GM23338 (cell line): ENCODE results near the gene IL9. TPM values are rescaled to one million over a fixed set of nuclear protein-coding genes. Genes with fewer than 3 reads are reported as not detected.

Experiments
- ATAC-seq: fragments of 200-7000 bp; cut with Tn5 transposase; 3 replicates; pipeline ENCODE4 v1.9.1; 2020
- DNase-seq: peaks from one replicate; pipeline ENCODE4 v3.0.0-alpha.2; 2015; ENCODE audit warnings: low spot score
- H2AFZ ChIP-seq: fragments of 200-600 bp; sonication (generic); 2 replicates; pipeline ENCODE4 v1.8.0; 2016; ENCODE audit warnings: antibody characterized with exemption, mild to moderate bottlenecking, moderate library complexity
- H3F3A ChIP-seq: fragments of 200-600 bp; sonication (generic); replicated peaks from 2 replicates; pipeline ENCODE4 v1.8.0; 2017; ENCODE audit warnings: antibody characterized with exemption, mixed run types, low read depth
- H3K27ac ChIP-seq: fragments of 200-600 bp; sonication (generic); 2 replicates; pipeline ENCODE4 v1.6.1; 2016; ENCODE audit warnings: low read depth
- H3K27me3 ChIP-seq: fragments of 200-600 bp; sonication (generic); 2 replicates; pipeline ENCODE4 v1.8.0; 2016; ENCODE audit warnings: mild to moderate bottlenecking, mixed run types, moderate library complexity; ENCODE audit not compliant: insufficient read depth
- H3K36me3 ChIP-seq: fragments of 200-600 bp; sonication (generic); 2 replicates; pipeline ENCODE4 v1.8.0; 2016; ENCODE audit warnings: mild to moderate bottlenecking; ENCODE audit not compliant: insufficient read depth
- H3K4me1 ChIP-seq: fragments of 200-600 bp; sonication (generic); 2 replicates; pipeline ENCODE4 v1.8.0; 2016; ENCODE audit warnings: mild to moderate bottlenecking, moderate library complexity; ENCODE audit not compliant: insufficient read depth
- H3K4me2 ChIP-seq: fragments of 200-600 bp; sonication (generic); 2 replicates; pipeline ENCODE4 v1.7.1; 2017; ENCODE audit warnings: mixed run types
- H3K4me3 ChIP-seq: fragments of 200-600 bp; sonication (generic); 2 replicates; pipeline ENCODE4 v1.6.1; 2016; ENCODE audit warnings: mixed run types
- H3K79me2 ChIP-seq: fragments of 200-600 bp; sonication (generic); replicated peaks from 2 replicates; pipeline ENCODE4 v1.8.0; 2017; ENCODE audit warnings: mild to moderate bottlenecking; ENCODE audit not compliant: insufficient read depth
- H3K9me2 ChIP-seq: fragments of 200-600 bp; sonication (generic); 2 replicates; pipeline ENCODE4 v1.8.0; 2017; ENCODE audit not compliant: insufficient read depth
- H4K20me1 ChIP-seq: fragments of 200-600 bp; sonication (generic); replicated peaks from 2 replicates; pipeline ENCODE4 v1.8.0; 2017; ENCODE audit warnings: mild to moderate bottlenecking; ENCODE audit not compliant: insufficient read depth
- H3K27ac Mint-ChIP-seq: 2 replicates; pipeline ENCODE4 v1.8.0; 2020; ENCODE audit warnings: inconsistent platforms, mild to moderate bottlenecking, moderate library complexity, mixed read lengths
- H3K27me3 Mint-ChIP-seq: 3 replicates; pipeline ENCODE4 v1.8.0; 2022; ENCODE audit warnings: low read depth, mild to moderate bottlenecking, moderate library complexity, mixed read lengths, inconsistent platforms; ENCODE audit not compliant: insufficient read depth, poor library complexity
- H3K36me3 Mint-ChIP-seq: 3 replicates; pipeline ENCODE4 v1.8.0; 2021; ENCODE audit warnings: low read depth, mild to moderate bottlenecking, inconsistent platforms, moderate library complexity, mixed read lengths
- H3K4me1 Mint-ChIP-seq: 3 replicates; pipeline ENCODE4 v1.8.0; 2020; ENCODE audit warnings: mild to moderate bottlenecking, inconsistent platforms, mixed read lengths
- H3K4me3 Mint-ChIP-seq: 3 replicates; pipeline ENCODE4 v1.8.0; 2021; ENCODE audit warnings: moderate library complexity, mild to moderate bottlenecking, inconsistent platforms, mixed read lengths
- H3K9me3 Mint-ChIP-seq: 3 replicates; pipeline ENCODE4 v1.8.0; 2020; ENCODE audit warnings: moderate library complexity, mild to moderate bottlenecking, inconsistent platforms, mixed read lengths
- CREB1 ChIP-seq: fragments of 250-450 bp; sonication (Bioruptor Pico); IDR thresholded peaks from 2 replicates; pipeline ENCODE4 v1.5.0; 2020; ENCODE audit warnings: low read depth, mild to moderate bottlenecking, moderate library complexity
- EZH2 ChIP-seq: fragments of 200-600 bp; sonication (generic); IDR thresholded peaks from one replicate; pipeline ENCODE4 v1.8.0; 2017; ENCODE audit warnings: antibody characterized with exemption, mild to moderate bottlenecking, low read depth; ENCODE audit not compliant: unreplicated experiment
- EZH2phosphoT487 ChIP-seq: fragments of 200-600 bp; sonication (generic); IDR thresholded peaks from one replicate; pipeline ENCODE4 v1.8.1; 2018; ENCODE audit warnings: antibody characterized with exemption; ENCODE audit not compliant: unreplicated experiment
- JUNB ChIP-seq: IDR thresholded peaks from one replicate; pipeline ENCODE4 v1.6.1; 2016; ENCODE audit warnings: antibody characterized with exemption; ENCODE audit not compliant: unreplicated experiment
- NANOG ChIP-seq: IDR thresholded peaks from 2 replicates; pipeline ENCODE4 v1.6.1; 2016; ENCODE audit warnings: antibody characterized with exemption, borderline replicate concordance
- STAT1 ChIP-seq: IDR thresholded peaks from one replicate; pipeline ENCODE4 v1.6.1; 2016; ENCODE audit warnings: antibody characterized with exemption; ENCODE audit not compliant: unreplicated experiment
- ZNF114 ChIP-seq: fragments of 250-450 bp; sonication (Bioruptor Pico); IDR thresholded peaks from 2 replicates; pipeline ENCODE4 v1.5.0; 2020; ENCODE audit warnings: mild to moderate bottlenecking, moderate library complexity
- ZNF331 ChIP-seq: fragments of 250-450 bp; sonication (Bioruptor Pico); IDR thresholded peaks from 2 replicates; pipeline ENCODE4 v1.5.0; 2020; ENCODE audit warnings: low read depth, mild to moderate bottlenecking, moderate library complexity
- polyA plus RNA-seq: library from polyadenylated mRNA; unstranded; fragments of >200 nt; fragmentation: Nextera tagmentation; extraction: Ambion mirVana; gene quantifications from 2 replicates; pipeline ENCODE4 v1.2.1, GENCODE V29; 2016
- total RNA-seq: library from RNA; depleted of rRNA; stranded (reverse); fragments of >200 nt; shearing (Covaris generic); gene quantifications from 2 replicates; pipeline ENCODE4 v1.2.3, GENCODE V29; 2014
- TF ChIP-seq, protein P1 (sequence below): IDR thresholded peaks from 2 replicates; pipeline ENCODE4 v1.6.1; 2016; ENCODE audit warnings: antibody characterized with exemption
- TF ChIP-seq, protein P2 (sequence below): IDR thresholded peaks from one replicate; pipeline ENCODE4 v1.6.1; 2018; ENCODE audit warnings: antibody characterized with exemption; ENCODE audit not compliant: unreplicated experiment
- TF ChIP-seq, protein P3 (sequence below): fragments of 250-450 bp; sonication (Bioruptor Pico); IDR thresholded peaks from 2 replicates; pipeline ENCODE4 v1.5.0; 2020; ENCODE audit warnings: mild to moderate bottlenecking, moderate library complexity

IL9 gene
- total and polyA plus RNA-seq, 2 experiments from 2014 or later = not detected

DNA sequence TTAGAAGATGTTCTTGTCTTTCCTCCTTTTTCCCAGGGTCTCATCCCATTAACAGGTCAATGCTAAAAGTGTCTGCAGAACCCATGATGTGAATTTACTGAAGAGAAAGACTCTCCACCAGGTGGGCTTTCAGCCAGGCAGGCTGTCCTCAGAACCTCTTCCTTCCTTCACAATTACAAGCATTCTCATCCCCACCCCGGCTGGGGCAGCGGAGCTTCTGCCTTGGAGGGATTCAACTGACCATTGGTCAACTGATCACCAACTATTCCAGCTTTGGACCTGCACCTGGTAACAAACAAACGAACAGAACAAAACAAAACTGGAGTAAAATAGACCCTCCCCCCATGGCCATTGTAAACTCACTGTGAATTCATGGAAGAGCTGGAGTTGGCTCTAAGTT, 12.6 kb downstream of the IL9 start (continued):
- TF ChIP-seq EZH2phosphoT487 (no peak), NANOG (no peak), JUNB (no peak)
- TF ChIP-seq, protein P1, sequence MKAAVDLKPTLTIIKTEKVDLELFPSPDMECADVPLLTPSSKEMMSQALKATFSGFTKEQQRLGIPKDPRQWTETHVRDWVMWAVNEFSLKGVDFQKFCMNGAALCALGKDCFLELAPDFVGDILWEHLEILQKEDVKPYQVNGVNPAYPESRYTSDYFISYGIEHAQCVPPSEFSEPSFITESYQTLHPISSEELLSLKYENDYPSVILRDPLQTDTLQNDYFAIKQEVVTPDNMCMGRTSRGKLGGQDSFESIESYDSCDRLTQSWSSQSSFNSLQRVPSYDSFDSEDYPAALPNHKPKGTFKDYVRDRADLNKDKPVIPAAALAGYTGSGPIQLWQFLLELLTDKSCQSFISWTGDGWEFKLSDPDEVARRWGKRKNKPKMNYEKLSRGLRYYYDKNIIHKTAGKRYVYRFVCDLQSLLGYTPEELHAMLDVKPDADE = no peak
- TF ChIP-seq, protein P2, sequence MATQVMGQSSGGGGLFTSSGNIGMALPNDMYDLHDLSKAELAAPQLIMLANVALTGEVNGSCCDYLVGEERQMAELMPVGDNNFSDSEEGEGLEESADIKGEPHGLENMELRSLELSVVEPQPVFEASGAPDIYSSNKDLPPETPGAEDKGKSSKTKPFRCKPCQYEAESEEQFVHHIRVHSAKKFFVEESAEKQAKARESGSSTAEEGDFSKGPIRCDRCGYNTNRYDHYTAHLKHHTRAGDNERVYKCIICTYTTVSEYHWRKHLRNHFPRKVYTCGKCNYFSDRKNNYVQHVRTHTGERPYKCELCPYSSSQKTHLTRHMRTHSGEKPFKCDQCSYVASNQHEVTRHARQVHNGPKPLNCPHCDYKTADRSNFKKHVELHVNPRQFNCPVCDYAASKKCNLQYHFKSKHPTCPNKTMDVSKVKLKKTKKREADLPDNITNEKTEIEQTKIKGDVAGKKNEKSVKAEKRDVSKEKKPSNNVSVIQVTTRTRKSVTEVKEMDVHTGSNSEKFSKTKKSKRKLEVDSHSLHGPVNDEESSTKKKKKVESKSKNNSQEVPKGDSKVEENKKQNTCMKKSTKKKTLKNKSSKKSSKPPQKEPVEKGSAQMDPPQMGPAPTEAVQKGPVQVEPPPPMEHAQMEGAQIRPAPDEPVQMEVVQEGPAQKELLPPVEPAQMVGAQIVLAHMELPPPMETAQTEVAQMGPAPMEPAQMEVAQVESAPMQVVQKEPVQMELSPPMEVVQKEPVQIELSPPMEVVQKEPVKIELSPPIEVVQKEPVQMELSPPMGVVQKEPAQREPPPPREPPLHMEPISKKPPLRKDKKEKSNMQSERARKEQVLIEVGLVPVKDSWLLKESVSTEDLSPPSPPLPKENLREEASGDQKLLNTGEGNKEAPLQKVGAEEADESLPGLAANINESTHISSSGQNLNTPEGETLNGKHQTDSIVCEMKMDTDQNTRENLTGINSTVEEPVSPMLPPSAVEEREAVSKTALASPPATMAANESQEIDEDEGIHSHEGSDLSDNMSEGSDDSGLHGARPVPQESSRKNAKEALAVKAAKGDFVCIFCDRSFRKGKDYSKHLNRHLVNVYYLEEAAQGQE = no peak

DNA sequence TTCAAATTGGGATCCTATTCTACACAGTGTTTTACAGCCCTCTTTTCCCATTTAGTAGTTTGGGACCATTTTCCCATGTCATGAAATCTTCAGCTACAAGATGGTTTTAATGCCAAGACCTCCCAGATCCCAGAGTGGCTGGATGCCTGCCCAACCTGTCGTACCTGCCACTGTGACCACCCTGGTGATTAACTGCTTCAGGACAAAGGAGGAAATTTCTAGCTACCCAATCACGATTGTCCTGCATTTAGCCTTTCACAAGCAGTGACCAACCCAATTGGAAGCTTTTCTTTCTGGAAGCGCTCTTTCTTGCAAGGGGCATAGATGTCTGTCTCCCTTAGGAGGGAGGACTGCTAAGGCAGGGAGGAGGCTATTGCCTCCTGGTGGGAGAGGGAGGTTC, 13.8 kb downstream of the IL9 start:
- no peaks in the 10 kb centered on the region; the same call in 2 of the 3 replicates for H3K9me3 Mint-ChIP-seq
- H3K27me3 Mint-ChIP-seq = peaks cover 8% of the 10 kb centered on the region
- H3K27ac Mint-ChIP-seq = no peak overlapping the region
- Histone ChIP-seq H3K27ac (no peak overlapping the region), H4K20me1 (no peaks in the 10 kb centered on the region), H3K79me2 (no peaks in the 10 kb centered on the region), H3K27me3 (no peaks in the 10 kb centered on the region), H3F3A (no peaks in the 10 kb centered on the region), H3K9me2 (no peaks in the 10 kb centered on the region), H3K4me2 (no peak overlapping the region), H3K4me1 (0 out of 2 replicates have a peak, but pooled peaks cover 5% of the 10 kb centered on the region), H3K36me3 (no peaks in the 10 kb centered on the region), H2AFZ (no peak overlapping the region), H3K4me3 (no peak overlapping the region)
- ATAC-seq (no peak), DNase-seq (no peak)
- H3K4me1 Mint-ChIP-seq = peaks cover 16% of the 10 kb centered on the region; the same call in 2 of the 3 replicates
- H3K4me3 Mint-ChIP-seq = no peak overlapping the region
- H3K36me3 Mint-ChIP-seq = no peaks in the 10 kb centered on the region
- no peak for TF ChIP-seq ZNF331 (CRISPR knock-in tag)
- TF ChIP-seq EZH2phosphoT487 = no peak
- TF ChIP-seq JUNB = no peak
- TF ChIP-seq STAT1 = no peak
- TF ChIP-seq, protein P2 = no peak
- no peak for TF ChIP-seq EZH2
- no peak for TF ChIP-seq ZNF114 (CRISPR knock-in tag)
- TF ChIP-seq, protein P3, sequence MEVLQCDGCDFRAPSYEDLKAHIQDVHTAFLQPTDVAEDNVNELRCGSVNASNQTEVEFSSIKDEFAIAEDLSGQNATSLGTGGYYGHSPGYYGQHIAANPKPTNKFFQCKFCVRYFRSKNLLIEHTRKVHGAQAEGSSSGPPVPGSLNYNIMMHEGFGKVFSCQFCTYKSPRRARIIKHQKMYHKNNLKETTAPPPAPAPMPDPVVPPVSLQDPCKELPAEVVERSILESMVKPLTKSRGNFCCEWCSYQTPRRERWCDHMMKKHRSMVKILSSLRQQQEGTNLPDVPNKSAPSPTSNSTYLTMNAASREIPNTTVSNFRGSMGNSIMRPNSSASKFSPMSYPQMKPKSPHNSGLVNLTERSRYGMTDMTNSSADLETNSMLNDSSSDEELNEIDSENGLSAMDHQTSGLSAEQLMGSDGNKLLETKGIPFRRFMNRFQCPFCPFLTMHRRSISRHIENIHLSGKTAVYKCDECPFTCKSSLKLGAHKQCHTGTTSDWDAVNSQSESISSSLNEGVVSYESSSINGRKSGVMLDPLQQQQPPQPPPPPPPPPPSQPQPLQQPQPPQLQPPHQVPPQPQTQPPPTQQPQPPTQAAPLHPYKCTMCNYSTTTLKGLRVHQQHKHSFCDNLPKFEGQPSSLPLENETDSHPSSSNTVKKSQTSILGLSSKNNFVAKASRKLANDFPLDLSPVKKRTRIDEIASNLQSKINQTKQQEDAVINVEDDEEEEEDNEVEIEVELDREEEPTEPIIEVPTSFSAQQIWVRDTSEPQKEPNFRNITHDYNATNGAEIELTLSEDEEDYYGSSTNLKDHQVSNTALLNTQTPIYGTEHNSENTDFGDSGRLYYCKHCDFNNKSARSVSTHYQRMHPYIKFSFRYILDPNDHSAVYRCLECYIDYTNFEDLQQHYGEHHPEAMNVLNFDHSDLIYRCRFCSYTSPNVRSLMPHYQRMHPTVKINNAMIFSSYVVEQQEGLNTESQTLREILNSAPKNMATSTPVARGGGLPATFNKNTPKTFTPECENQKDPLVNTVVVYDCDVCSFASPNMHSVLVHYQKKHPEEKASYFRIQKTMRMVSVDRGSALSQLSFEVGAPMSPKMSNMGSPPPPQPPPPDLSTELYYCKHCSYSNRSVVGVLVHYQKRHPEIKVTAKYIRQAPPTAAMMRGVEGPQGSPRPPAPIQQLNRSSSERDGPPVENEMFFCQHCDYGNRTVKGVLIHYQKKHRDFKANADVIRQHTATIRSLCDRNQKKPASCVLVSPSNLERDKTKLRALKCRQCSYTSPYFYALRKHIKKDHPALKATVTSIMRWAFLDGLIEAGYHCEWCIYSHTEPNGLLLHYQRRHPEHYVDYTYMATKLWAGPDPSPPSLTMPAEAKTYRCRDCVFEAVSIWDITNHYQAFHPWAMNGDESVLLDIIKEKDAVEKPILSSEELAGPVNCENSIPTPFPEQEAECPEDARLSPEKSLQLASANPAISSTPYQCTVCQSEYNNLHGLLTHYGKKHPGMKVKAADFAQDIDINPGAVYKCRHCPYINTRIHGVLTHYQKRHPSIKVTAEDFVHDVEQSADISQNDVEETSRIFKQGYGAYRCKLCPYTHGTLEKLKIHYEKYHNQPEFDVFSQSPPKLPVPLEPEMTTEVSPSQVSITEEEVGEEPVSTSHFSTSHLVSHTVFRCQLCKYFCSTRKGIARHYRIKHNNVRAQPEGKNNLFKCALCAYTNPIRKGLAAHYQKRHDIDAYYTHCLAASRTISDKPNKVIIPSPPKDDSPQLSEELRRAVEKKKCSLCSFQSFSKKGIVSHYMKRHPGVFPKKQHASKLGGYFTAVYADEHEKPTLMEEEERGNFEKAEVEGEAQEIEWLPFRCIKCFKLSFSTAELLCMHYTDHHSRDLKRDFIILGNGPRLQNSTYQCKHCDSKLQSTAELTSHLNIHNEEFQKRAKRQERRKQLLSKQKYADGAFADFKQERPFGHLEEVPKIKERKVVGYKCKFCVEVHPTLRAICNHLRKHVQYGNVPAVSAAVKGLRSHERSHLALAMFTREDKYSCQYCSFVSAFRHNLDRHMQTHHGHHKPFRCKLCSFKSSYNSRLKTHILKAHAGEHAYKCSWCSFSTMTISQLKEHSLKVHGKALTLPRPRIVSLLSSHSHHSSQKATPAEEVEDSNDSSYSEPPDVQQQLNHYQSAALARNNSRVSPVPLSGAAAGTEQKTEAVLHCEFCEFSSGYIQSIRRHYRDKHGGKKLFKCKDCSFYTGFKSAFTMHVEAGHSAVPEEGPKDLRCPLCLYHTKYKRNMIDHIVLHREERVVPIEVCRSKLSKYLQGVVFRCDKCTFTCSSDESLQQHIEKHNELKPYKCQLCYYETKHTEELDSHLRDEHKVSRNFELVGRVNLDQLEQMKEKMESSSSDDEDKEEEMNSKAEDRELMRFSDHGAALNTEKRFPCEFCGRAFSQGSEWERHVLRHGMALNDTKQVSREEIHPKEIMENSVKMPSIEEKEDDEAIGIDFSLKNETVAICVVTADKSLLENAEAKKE (CRISPR knock-in tag) = no peak
- TF ChIP-seq CREB1 = no peak
- TF ChIP-seq NANOG = no peak
